Measurements from ENCODE around the gene RAB4A.

RAB4A gene

DNA sequence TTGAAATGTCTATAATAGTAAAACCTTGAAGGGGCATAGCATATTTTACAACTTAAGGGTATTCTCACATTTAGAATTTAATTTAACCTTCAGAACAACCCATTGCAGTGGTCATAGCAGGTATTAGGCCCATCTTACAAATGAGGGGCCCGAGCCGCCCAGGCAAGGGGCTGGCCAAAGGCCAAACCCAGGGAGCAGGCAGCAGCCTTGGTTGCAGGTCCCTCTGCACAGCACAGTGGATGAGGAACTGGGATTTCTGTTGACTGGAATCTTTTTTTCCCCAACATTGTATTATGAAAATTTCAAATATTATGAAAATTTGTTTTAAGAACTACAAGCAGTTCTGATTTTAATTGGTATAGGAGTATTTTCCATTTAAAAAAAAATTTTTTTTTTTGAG is 38.8 kb downstream of the RAB4A start:
- TF ChIP-seq GATA2 (IDR thresholded peaks at IDR 0.05; ENCODE audit: low read depth, low read length) (no peak), GATA3 (IDR thresholded peaks at IDR 0.05; ENCODE audit: low read depth, low read length) (no peak)

DNA sequence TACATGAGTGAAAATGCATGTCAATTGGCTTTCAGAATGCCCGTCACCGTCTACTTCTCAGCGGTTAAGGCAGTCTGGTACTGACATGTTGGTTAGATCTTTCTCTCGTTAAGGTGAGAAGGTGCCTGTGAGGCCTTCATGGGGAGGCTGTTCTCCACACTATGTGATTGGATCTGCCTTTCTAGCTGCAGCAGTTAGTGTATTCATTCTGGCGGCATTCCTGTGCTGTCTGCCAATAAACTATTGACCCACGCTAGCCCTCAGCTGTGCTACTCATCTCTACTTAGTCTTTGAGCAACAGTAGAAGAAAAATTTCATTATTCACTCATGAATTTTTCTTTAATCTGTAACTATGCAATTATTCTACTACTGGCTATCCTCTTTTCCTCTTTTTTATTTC is 39.9 kb downstream of the RAB4A start:
- TF ChIP-seq GATA3 (IDR thresholded peaks at IDR 0.05; ENCODE audit: low read depth, low read length) (no peak), GATA2 (IDR thresholded peaks at IDR 0.05; ENCODE audit: low read depth, low read length) (no peak)

DNA sequence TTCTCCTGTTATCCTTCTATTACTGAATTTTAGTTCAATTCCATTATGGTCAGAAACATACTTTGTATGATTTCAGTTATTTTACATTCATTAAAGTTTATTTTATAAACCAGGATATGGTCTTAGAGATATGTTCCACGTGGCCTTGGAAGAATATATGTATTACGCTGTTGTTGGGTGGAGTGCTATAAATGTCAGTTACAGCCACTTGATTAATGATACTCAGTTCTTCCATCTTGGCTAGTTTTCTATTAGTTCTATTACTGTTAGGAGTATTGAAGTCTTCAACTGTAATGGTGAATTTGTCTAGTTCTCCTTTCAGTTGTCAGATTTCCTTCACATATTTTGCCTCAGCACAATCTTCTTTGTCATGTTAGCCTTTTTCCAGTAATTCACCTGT is 45.3 kb downstream of the RAB4A start:
- TF ChIP-seq GATA3 (IDR thresholded peaks at IDR 0.05; ENCODE audit: low read depth, low read length), result no peak
- no peak for TF ChIP-seq GATA2 (IDR thresholded peaks at IDR 0.05; ENCODE audit: low read depth, low read length)

DNA sequence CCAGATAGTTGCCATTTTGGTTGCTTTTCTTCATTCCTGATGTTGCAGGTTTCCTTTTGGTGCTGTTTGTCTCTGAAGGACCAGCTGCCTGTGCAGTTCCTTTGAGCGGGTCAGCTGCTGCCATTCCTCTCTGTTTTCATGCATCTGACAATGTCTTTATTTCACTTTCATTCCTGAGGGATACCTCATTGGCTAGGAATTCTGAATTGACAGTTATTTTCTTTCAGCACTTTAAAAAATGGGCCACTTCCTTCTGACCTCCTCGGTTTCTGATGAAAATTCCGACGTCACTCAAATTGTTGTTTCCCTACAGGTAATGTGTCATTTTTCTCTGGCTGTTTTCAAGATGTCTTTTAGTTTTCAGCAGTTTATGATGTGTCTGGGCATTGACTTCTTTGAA is 47.1 kb downstream of the RAB4A start:
- TF ChIP-seq GATA2 (IDR thresholded peaks at IDR 0.05; ENCODE audit: low read depth, low read length) (no peak), GATA3 (IDR thresholded peaks at IDR 0.05; ENCODE audit: low read depth, low read length) (no peak)

DNA sequence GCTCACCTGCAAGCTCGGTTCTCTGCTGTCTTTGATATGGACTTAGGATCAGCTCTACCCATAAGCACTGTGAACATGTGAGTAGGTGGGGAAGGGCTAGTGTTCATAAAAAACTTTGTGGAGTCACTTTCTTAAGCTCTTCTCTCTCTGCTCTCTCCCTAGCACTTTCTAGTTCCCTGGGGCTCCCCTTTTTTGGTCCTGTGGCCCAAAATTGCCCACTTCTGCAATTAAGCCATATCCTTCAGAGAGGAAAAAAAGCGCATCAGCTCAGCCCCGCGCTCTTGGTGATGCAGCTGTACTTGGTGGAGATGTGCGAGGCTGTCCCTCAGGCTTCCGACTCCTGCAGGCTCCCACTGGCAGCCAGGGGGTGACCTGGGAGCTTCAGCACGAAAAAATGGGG is 48.6 kb downstream of the RAB4A start:
- TF ChIP-seq GATA2 (IDR thresholded peaks at IDR 0.05; ENCODE audit: low read depth, low read length) (no peak), GATA3 (IDR thresholded peaks at IDR 0.05; ENCODE audit: low read depth, low read length) (no peak)

DNA sequence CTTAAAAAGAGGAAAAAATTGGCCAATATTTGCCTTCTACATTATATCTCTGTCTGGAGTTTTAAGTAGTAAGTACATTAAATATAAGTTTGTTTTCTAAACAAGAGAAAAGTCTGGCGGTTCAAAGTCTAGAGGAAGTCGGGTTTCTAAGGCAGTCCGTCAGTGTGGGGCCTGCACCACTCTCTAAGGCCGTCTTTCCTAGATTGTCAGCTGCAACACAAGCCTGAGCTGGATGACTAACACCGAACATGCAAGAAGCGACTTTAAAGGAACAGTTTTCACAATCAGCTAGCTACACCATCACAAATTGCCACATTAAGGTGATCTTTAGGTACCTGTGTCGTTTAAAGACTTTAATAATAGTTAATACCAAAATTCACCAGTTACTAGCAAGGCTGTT is 52.3 kb downstream of the RAB4A start:
- no peak for TF ChIP-seq GATA3 (IDR thresholded peaks at IDR 0.05; ENCODE audit: low read depth, low read length)
- no peak for TF ChIP-seq GATA2 (IDR thresholded peaks at IDR 0.05; ENCODE audit: low read depth, low read length)

DNA sequence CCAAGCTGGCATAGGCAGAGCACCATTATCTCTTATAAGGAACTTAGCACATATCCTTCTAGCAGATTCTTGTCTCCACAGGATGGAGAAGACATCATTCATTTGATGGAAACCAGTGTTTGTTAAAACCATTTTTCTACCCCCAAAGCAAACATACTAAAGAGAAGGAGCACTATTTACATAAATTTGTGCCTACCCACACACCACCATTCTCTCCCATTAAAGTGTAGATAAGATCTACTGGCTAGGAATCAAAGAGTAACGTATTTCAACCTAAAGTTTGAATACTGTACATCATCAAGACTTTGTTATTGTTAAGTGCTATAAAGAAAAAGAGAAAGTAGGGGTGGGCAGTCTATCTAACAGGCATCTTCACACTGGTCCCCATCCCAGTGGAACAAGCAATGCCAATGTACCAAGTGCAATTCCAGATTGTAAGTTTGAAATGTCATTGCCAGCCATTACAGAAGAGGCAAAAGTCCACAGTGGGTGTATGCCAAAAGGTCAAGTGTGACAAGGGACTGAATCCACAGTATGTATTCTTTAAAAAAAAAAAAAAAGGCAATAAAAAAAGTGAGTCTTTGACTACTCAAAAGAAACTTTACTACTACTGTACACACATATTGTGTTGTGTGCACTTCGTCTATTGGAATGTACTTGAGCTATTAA is 53.1 kb downstream of the RAB4A start:
- no peak for TF ChIP-seq GATA2 (IDR thresholded peaks at IDR 0.05; ENCODE audit: low read depth, low read length)
- TF ChIP-seq GATA3 (IDR thresholded peaks at IDR 0.05; ENCODE audit: low read depth, low read length), result no peak

DNA sequence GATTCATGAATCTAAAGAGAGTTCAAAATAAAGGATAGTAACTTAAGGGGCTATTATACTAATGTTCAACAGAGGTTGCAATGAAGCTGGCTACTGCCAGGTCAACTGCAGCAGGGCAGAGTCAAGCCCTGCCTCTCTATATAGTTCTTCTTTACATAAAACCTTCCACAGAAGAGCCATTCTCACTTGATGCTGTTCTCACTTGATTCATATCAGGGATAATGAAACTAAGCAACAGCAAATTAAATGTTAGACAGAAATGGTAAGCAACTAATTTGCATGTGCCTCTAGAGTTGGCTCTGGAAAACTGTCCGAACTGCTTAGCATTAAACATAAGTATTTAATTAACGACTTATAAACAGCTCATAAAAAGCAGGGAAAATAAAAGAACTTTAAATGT is 54.5 kb downstream of the RAB4A start:
- TF ChIP-seq GATA2 (IDR thresholded peaks at IDR 0.05; ENCODE audit: low read depth, low read length), result no peak
- no peak for TF ChIP-seq GATA3 (IDR thresholded peaks at IDR 0.05; ENCODE audit: low read depth, low read length)

DNA sequence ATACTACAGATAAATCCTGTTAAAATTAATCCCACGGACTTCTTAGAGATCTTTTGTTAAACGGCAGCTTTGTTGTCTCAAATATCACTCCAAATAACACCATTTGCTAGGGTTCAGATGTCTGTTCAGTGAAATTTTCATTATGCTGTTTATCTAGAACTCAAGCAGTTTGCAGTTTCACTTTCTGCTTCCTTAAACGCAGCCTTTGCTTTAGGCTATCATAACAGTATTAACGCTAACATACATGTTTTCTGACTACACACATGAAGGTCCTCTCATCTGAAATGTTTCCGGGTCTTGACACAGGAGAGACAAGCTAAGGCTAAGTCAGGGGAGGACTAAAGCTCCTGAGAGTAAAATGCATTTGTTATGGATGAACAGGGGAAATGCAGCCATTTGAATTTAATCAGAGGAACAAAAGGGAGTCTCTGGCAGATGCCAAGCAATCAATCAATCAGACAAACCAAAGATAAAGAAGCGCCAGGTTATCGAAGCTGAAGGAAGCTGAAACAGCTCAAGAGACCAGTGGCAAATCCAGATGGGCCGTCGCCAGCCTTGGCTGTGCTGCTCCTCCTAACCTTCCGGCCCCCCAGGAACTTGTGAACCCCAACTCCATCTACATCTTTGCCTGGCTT is 55.1 kb downstream of the RAB4A start:
- TF ChIP-seq GATA3 (IDR thresholded peaks at IDR 0.05; ENCODE audit: low read depth, low read length) (no peak), GATA2 (IDR thresholded peaks at IDR 0.05; ENCODE audit: low read depth, low read length) (no peak)

DNA sequence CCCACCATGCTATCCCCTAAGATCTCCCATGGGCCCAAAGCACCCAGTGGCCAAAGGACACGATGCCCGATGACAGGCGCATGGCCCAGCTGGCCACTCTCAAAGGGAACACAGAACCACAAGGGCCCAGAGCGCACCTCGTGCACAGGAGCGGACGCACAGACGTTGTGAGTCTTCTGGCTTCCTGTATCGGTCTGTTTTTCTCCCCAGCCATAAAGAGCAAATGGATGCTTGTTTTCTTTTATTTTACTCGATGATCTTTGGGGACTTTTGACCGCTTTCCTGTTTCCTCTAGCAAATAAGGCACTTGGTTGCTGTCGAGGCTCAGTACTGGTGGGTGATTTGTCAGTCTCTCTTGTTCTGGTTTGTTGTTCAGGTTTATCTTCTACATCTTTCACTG is 55.7 kb downstream of the RAB4A start:
- TF ChIP-seq GATA2 (IDR thresholded peaks at IDR 0.05; ENCODE audit: low read depth, low read length), result no peak; the same call in 1 of the 2 replicates
- TF ChIP-seq GATA3 (IDR thresholded peaks at IDR 0.05; ENCODE audit: low read depth, low read length), result no peak

DNA sequence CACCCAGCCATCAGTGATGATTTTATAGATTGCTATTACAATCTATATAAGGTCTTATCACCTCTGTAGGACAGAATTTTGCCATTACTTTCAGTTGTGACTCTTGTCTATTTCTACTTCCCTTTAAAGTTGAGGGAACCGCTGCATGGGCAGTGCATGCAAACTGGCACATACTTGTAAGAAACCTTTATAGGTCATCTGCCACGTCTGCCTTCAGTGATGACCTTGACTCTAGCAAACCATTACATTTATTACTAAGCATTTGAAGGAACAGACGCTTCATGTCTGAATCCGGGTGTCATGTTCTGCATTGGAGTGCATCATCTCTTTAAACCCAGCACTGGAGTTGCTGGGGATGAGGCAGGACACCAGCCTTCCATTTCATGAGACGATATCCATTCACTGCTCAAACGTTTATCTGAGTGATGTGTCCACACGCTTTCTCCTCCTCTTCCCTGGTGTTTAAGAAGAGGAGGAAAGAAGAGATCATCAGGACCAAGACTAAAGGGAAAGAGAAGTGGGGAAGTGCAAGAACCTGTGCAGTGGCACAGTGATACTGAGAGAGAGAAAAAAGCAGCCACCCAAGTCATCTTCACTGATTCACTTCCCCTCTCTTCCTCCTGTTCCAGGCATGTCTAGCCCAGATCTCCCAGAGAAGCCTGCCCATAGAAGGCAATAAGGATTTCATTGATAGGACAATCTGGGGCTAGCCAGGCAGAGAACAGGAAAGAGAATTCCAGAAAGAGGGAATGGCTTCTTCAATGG is 57.9 kb downstream of the RAB4A start:
- TF ChIP-seq GATA3 (IDR thresholded peaks at IDR 0.05; ENCODE audit: low read depth, low read length) (no peak), GATA2 (IDR thresholded peaks at IDR 0.05; ENCODE audit: low read depth, low read length) (no peak)

DNA sequence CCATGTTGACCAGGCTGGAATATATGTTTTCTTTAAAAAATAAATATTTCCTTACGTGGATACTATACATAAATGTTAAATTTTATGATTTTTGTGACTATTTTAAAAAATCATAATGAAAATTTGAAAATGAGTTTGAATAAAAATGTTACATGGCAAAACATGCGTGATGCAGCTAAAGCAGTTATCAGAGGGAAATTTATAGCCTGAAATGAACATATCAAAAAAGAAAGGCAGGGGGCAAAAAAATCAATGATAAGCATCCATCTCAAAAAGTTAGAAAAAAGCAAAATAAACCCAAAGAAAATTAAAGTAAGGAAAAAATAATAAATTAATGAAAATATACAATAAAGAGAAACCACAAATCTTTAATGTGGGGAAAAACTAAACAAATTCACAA is 63.4 kb downstream of the RAB4A start:
- no peak for TF ChIP-seq GATA3 (IDR thresholded peaks at IDR 0.05; ENCODE audit: low read depth, low read length)
- no peak for TF ChIP-seq GATA2 (IDR thresholded peaks at IDR 0.05; ENCODE audit: low read depth, low read length)

DNA sequence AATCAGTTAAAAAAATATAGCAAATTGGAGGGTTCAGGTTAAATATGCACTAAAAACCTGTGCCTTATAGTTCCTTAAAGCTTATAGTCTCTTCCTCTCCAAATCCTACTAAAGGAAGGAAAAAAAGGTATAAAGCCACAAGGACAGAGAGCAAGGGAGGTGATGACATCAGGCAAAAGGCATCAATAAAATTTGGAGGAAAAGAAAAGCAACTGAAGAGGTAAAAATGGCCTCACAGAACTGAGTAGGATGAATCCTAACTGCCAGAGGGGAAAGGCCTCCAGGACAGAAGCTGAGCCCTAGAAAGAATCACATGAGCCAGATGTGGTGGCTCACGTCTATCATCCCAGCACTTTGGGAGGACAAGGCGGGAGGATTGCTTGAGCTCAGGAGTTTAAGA is 63.8 kb downstream of the RAB4A start:
- TF ChIP-seq GATA3 (IDR thresholded peaks at IDR 0.05; ENCODE audit: low read depth, low read length) (no peak), GATA2 (IDR thresholded peaks at IDR 0.05; ENCODE audit: low read depth, low read length) (no peak)

DNA sequence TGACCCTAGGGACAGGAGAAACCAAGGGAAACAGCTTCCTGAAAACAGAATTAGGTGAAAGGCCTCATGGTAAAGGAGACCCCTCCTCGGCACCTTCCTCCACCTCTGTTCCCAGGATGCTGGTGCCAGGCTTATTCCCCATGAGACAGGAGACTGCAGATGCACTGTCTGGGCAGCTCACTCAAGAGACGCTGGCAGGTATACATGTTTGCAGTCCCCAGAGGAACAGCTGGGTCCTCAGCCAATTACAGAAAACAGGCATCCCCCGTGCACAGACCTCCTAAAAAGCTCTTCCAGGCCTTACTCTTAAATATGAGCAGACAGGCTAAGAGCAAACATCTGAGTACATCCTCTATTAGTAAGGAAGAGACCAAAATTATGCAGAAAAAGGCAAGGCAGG is 65.4 kb downstream of the RAB4A start:
- TF ChIP-seq GATA2 (IDR thresholded peaks at IDR 0.05; ENCODE audit: low read depth, low read length) (no peak), GATA3 (IDR thresholded peaks at IDR 0.05; ENCODE audit: low read depth, low read length) (no peak)

DNA sequence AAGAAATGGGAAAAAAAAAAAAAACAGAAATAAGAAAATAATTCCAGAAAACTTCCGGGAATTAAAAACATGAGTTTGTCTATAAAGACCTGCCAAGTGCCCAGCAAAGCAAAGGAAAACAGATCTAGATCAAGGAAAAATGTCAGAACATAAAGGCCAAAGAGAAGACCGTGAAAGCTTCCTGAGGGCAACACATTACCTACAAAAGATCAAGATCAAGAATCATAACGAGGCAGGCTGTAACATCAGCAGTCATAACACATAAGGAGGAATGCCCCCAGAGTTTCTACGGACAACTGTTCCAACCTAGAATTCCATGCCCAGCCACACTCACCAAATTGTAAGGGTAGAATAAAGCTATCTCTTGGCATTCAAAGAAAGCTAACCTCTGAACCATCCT is 68.2 kb downstream of the RAB4A start:
- TF ChIP-seq GATA2 (IDR thresholded peaks at IDR 0.05; ENCODE audit: low read depth, low read length) (no peak), GATA3 (IDR thresholded peaks at IDR 0.05; ENCODE audit: low read depth, low read length) (no peak)
